ENCODE results near the gene PRSS36.
A peak's percentile ranks its signal among the peaks of the same experiment; 100 is the strongest.

DNA sequence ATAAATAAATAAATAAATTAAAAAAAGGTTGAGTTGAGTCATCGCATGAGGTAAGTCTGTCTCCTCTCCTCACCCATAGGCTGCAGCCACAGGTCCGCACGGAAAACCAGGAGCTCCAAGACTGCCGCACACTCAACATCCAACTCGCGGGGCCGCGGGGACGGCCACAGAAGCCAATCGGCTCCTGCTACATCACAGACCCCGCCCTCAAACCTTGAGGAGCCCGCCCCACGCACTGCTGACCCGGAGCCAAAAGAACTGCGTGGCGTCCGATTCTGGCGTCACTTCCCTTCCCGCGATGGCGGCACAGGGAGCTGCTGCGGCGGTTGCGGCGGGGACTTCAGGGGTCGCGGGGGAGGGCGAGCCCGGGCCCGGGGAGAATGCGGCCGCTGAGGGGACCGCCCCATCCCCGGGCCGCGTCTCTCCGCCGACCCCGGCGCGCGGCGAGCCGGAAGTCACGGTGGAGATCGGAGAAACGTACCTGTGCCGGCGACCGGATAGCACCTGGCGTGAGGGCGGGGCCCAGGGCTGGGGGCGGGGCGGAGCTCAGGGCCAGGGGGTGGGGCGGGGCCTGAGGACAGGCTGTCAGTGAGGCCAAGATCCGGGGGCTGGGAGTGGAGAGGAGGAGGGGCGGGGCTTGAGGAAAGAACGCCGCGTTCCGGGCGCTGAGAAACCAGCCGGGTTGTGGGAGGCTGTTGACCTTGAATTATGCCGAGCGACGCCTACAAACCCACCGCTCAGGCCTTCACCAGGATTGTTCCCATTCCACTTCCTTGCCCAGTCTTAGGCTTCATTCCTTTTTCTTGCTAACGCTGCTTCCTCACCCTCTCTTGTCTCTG, 32.3 kb downstream of the PRSS36 start, which contains the start of gene KAT8:
- TF ChIP-seq, protein P1, sequence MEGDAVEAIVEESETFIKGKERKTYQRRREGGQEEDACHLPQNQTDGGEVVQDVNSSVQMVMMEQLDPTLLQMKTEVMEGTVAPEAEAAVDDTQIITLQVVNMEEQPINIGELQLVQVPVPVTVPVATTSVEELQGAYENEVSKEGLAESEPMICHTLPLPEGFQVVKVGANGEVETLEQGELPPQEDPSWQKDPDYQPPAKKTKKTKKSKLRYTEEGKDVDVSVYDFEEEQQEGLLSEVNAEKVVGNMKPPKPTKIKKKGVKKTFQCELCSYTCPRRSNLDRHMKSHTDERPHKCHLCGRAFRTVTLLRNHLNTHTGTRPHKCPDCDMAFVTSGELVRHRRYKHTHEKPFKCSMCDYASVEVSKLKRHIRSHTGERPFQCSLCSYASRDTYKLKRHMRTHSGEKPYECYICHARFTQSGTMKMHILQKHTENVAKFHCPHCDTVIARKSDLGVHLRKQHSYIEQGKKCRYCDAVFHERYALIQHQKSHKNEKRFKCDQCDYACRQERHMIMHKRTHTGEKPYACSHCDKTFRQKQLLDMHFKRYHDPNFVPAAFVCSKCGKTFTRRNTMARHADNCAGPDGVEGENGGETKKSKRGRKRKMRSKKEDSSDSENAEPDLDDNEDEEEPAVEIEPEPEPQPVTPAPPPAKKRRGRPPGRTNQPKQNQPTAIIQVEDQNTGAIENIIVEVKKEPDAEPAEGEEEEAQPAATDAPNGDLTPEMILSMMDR (IDR thresholded peaks at IDR 0.05) = peak in 1 of 4 experiments; percentile 7
- TF ChIP-seq POLR2AphosphoS5 (IDR thresholded peaks at IDR 0.05) (peak; percentile 95), POLR2A (IDR thresholded peaks at IDR 0.05) (peak; percentile 92 to 93), EP300 (IDR thresholded peaks at IDR 0.05) (no peak)
